CD4-positive, alpha-beta T cell treated with Interferon alpha-2 for 1 hour (primary cell): Measurements from ENCODE around the gene ESRRG.

Experiments used
- DNase-seq, 2 donors: peaks; one replicate each; pipeline ENCODE4 v3.0.0-alpha.2; 2020 to 2022

The ESRRG gene

GRCh38 chr1:216499581-216500272 lies 223.5 kb downstream of the ESRRG start:
- DNase-seq = no peak

- no peak for DNase-seq
Observed at GRCh38 chr1:216498277-216498676, 225.0 kb downstream of the ESRRG start.

- DNase-seq = no peak
Observed at GRCh38 chr1:216485042-216485441, 238.2 kb downstream of the ESRRG start.

GRCh38 chr1:216483672-216484401 lies 239.4 kb downstream of the ESRRG start:
- no peak for DNase-seq

- no peak for DNase-seq
Observed at GRCh38 chr1:216482620-216483019, 240.6 kb downstream of the ESRRG start.

GRCh38 chr1:216478238-216478637 lies 245.0 kb downstream of the ESRRG start:
- no peak for DNase-seq

GRCh38 chr1:216476341-216476740 lies 246.9 kb downstream of the ESRRG start:
- DNase-seq = no peak

GRCh38 chr1:216475659-216476276 lies 247.5 kb downstream of the ESRRG start:
- DNase-seq = no peak

- no peak for DNase-seq
Observed at GRCh38 chr1:216466162-216466801, 256.9 kb downstream of the ESRRG start.

GRCh38 chr1:216464489-216464888 lies 258.7 kb downstream of the ESRRG start:
- no peak for DNase-seq

GRCh38 chr1:216462066-216462775 lies 261.0 kb downstream of the ESRRG start:
- no peak for DNase-seq

- DNase-seq = no peak
Observed at GRCh38 chr1:216461466-216461865, 261.8 kb downstream of the ESRRG start.

GRCh38 chr1:216459651-216460207 lies 263.5 kb downstream of the ESRRG start:
- DNase-seq = no peak

GRCh38 chr1:216458812-216459211 lies 264.4 kb downstream of the ESRRG start:
- DNase-seq = no peak

- DNase-seq = no peak
Observed at GRCh38 chr1:216457356-216457755, 265.9 kb downstream of the ESRRG start.

- DNase-seq = no peak
Observed at GRCh38 chr1:216456682-216457081, 266.5 kb downstream of the ESRRG start.

- DNase-seq = no peak
Observed at GRCh38 chr1:216453777-216454176, 269.5 kb downstream of the ESRRG start.
